Right lobe of liver (tissue), 6 donors: ENCODE data around the gene TSR3. TPM values are rescaled to one million over a fixed set of nuclear protein-coding genes. Genes with fewer than 3 reads are reported as not detected.
A peak's percentile ranks its signal among the peaks of the same experiment; 100 is the strongest.

ENCODE experiments used
- ATAC-seq, 4 donors: fragments of 200-7000 bp; cut with Tn5 transposase; one replicate each; pipeline ENCODE4 v1.9.1; 2020; ENCODE audit warnings: mild to moderate bottlenecking in 4 of 4, moderate library complexity in 4 of 4
- DNase-seq, 3 donors: peaks; one replicate each; pipeline ENCODE4 v3.0.0-alpha.2; 2020
- H3K27ac ChIP-seq, 3 donors: fragments of 200-600 bp; one replicate each; pipeline ENCODE4 v1.8.0; 2022
- H3K27me3 ChIP-seq, 2 donors: fragments of 200-600 bp; one replicate each; pipeline ENCODE4 v1.8.0; 2022
- H3K36me3 ChIP-seq, 4 donors: fragments of 200-600 bp; sonication (generic) in 1 of 4; one replicate each; pipeline versions ENCODE4 v1.5.1 to v1.8.0; 2017 to 2022; ENCODE audit warnings: control low read depth in 1 of 4
- H3K4me1 ChIP-seq, 4 donors: fragments of 200-600 bp; sonication (generic) in 1 of 4; one replicate each; pipeline versions ENCODE4 v1.5.1 to v1.8.0; 2017 to 2022; ENCODE audit warnings: control low read depth in 1 of 4
- H3K4me3 ChIP-seq, 3 donors: fragments of 200-600 bp; one replicate each; pipeline ENCODE4 v1.8.0; 2022
- H3K9me3 ChIP-seq, 4 donors: fragments of 200-600 bp; sonication (generic) in 1 of 4; one replicate each; pipeline versions ENCODE4 v1.5.1 to v1.8.0; 2017 to 2022; ENCODE audit warnings: control low read depth in 1 of 4
- POLR2A ChIP-seq: fragments of 450-650 bp; IDR thresholded peaks from one replicate; pipeline ENCODE4 v1.6.1; 2017; ENCODE audit warnings: antibody characterized with exemption, mild to moderate bottlenecking
- WGBS: methylation state at CpG from one replicate; pipeline ENCODE4 v1.1.6; 2018; ENCODE audit warnings: low coverage, low lambda C conversion rate; ENCODE audit not compliant: insufficient coverage; ENCODE audit errors: missing lambda C conversion rate; 5-methylcytosine and 5-hydroxymethylcytosine counted together
- intact Hi-C, 2 donors: fragments of 100-400 bp; cut with DNase I; formaldehyde crosslinking; loops; one replicate each; pipeline versions ENCODE4 v1.11.2 to v1.14.1; 2022
- total RNA-seq, 6 experiments: library from RNA; depleted of rRNA in 2 of 6; stranded (reverse); fragments of >200 nt in 2 of 6; fragmentation: NEBNext Ultra II Directional in 3 of 6; extraction: Animal tissue kit (Norgen Biotek cat#: 25700) in 3 of 6; gene quantifications; one replicate each; pipeline versions ENCODE4 v1.1.0 to v1.2.4, GENCODE V29; 2016 to 2023
- TF ChIP-seq, protein P1 (sequence below), 4 donors: fragments of 200-600 bp in 3 of 4; fragments of 450-650 bp in 1 of 4; IDR thresholded peaks; one replicate each; pipeline versions ENCODE4 v1.5.1 to v1.8.0; 2016 to 2022; ENCODE audit warnings: antibody characterized with exemption in 4 of 4, mild to moderate bottlenecking in 2 of 4
- donor health status: DM: no; HTN: yes; CAD: no.
- donor health status: DM: no; HTN: no; CAD: no.
- donor health status: DM: no; HTN: no; CAD: no.
- donor health status: DM: no; HTN: yes; CAD: no.
- donor health status: DM: no; HTN: yes; CAD: no.

Gene TSR3
- total RNA-seq, 6 experiments from 2014 or later = 20.7 to 66.5 (median 24.5) TPM

- peak overlapping the region; percentile 98 to 100 (median 100) for H3K4me3 ChIP-seq
- peaks cover 0 to 26% (median 12%) of the 10 kb centered on the region in 4 donors for H3K4me1 ChIP-seq
- peak overlapping the region; percentile 40 to 65 (median 57) for H3K27ac ChIP-seq
- DNase-seq (no peak), ATAC-seq (no peak)
- 0% methylated on average over 8 of the region's 35 CpGs for WGBS
- intact Hi-C loops = no loop called here
- no peaks in the 10 kb centered on the region for H3K36me3 ChIP-seq
- no peaks in the 10 kb centered on the region for H3K27me3 ChIP-seq
- TF ChIP-seq, protein P1, sequence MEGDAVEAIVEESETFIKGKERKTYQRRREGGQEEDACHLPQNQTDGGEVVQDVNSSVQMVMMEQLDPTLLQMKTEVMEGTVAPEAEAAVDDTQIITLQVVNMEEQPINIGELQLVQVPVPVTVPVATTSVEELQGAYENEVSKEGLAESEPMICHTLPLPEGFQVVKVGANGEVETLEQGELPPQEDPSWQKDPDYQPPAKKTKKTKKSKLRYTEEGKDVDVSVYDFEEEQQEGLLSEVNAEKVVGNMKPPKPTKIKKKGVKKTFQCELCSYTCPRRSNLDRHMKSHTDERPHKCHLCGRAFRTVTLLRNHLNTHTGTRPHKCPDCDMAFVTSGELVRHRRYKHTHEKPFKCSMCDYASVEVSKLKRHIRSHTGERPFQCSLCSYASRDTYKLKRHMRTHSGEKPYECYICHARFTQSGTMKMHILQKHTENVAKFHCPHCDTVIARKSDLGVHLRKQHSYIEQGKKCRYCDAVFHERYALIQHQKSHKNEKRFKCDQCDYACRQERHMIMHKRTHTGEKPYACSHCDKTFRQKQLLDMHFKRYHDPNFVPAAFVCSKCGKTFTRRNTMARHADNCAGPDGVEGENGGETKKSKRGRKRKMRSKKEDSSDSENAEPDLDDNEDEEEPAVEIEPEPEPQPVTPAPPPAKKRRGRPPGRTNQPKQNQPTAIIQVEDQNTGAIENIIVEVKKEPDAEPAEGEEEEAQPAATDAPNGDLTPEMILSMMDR (IDR thresholded peaks at IDR 0.05) = no peak
- TF ChIP-seq POLR2A = no peak
- H3K9me3 ChIP-seq = no peaks in the 10 kb centered on the region
These were observed 480 bp downstream of the TSR3 start for GRCh38 chr16:1351215-1351581.

GRCh38 chr16:1350691-1351090 is 987 bp downstream of the TSR3 start:
- TF ChIP-seq, protein P1 (IDR thresholded peaks at IDR 0.05) = no peak
- no peak for TF ChIP-seq POLR2A
- intact Hi-C loops = no loop called here
- no peak for DNase-seq
- ATAC-seq = no peak
- Histone ChIP-seq H3K36me3 (no peaks in the 10 kb centered on the region), H3K4me1 (peaks cover 0 to 26% (median 12%) of the 10 kb centered on the region in 4 donors), H3K4me3 (peak overlapping the region; percentile 98 to 100 (median 100)), H3K27me3 (no peaks in the 10 kb centered on the region), H3K9me3 (no peaks in the 10 kb centered on the region), H3K27ac (no peak overlapping the region)
- no CpG with 5 or more reads among the region's 19 CpGs for WGBS

DNA sequence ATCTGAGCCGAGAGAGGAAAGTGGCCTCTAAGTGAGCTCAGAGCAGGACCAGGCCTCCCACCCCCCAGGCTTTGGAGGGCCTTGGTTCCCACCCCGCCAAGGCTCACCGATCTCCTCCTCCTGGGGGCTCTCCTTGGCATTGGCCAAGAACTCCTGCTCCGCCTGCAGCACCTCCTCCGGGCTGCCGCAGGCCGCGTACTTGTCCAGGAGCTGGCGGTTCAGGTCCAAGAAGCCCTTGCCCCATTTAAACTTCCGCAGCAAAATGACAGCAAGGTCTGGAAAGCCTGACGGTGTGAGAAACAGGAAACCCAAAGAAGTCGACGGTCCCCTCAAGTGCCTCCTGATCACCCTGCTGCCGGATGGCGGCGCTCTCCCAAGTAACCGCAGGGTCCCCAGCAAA is 1.7 kb downstream of the TSR3 start:
- Histone ChIP-seq H3K36me3 (no peaks in the 10 kb centered on the region), H3K27me3 (no peaks in the 10 kb centered on the region), H3K4me1 (peaks cover 0 to 26% (median 12%) of the 10 kb centered on the region in 4 donors), H3K4me3 (no peak overlapping the region), H3K27ac (no peak overlapping the region), H3K9me3 (no peaks in the 10 kb centered on the region)
- WGBS = 76% methylated on average over 5 of the region's 17 CpGs
- no peak for ATAC-seq
- intact Hi-C loops = no loop called here
- no peak for DNase-seq
- TF ChIP-seq, protein P1 (IDR thresholded peaks at IDR 0.05) = no peak
- TF ChIP-seq POLR2A = no peak

DNA sequence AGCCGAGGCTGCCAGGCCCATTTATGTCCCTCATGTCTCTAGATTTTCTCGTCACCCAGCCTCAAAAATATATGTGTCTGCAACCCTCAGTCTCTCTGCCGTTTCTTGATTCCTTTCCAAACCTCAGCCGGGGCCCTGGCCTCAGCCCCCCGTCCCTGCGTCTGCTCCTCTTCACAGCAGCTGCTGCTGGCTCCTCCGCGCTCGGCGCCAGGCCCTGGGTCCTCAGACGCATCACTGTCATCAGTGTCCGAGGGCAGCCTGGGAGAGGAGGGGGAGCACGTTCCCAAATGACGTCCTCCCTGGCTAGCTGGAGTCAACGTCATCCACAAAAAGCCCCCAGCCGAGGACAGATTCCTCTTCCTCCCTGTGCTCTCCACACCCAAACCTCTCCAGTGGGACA is 2.3 kb downstream of the TSR3 start:
- intact Hi-C loops = no loop called here
- 60% methylated on average over 4 of the region's 16 CpGs for WGBS
- peaks cover 0 to 26% (median 12%) of the 10 kb centered on the region in 4 donors for H3K4me1 ChIP-seq
- no peak for ATAC-seq
- no peak overlapping the region for H3K27ac ChIP-seq
- no peaks in the 10 kb centered on the region for H3K27me3 ChIP-seq
- DNase-seq = no peak
- TF ChIP-seq POLR2A = no peak
- TF ChIP-seq, protein P1 (IDR thresholded peaks at IDR 0.05) = no peak
- H3K9me3 ChIP-seq = no peaks in the 10 kb centered on the region
- no peaks in the 10 kb centered on the region for H3K36me3 ChIP-seq
- no peak overlapping the region for H3K4me3 ChIP-seq

DNA sequence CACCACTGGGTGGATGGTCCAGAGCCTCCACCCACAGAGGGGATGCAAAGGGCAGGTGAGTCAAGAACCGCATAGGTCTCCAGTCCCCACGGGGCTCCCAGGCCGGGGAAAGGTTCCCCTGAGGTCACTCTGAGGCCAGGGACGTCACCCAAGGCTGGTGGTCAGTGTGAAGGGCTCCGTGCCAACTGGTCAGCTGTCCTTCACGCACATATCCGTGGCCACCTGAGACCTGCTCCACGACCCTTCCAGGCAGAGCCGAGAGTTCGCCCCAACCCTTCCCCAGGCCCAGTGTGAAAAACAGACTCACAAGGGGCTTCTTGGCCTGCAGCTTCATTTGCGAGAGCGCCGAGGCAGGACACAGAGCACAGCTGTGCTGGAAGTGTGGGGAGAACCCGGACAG is 2.8 kb downstream of the TSR3 start:
- no peaks in the 10 kb centered on the region for H3K9me3 ChIP-seq
- H3K4me1 ChIP-seq = peaks cover 0 to 28% (median 13%) of the 10 kb centered on the region in 4 donors
- WGBS = no CpG with 5 or more reads among the region's 14 CpGs
- intact Hi-C loops = no loop called here
- H3K27ac ChIP-seq = no peak overlapping the region
- ATAC-seq (no peak), DNase-seq (no peak)
- no peak overlapping the region for H3K4me3 ChIP-seq
- no peaks in the 10 kb centered on the region for H3K36me3 ChIP-seq
- TF ChIP-seq, protein P1 (IDR thresholded peaks at IDR 0.05) = no peak
- no peak for TF ChIP-seq POLR2A
- no peaks in the 10 kb centered on the region for H3K27me3 ChIP-seq
